Body of pancreas (tissue), 4 donors: ENCODE measurements around the gene TBC1D24.
"Not testable (repeated sequence)": the region's sequence is repeated elsewhere in the genome, so short reads cannot be mapped to it uniquely, and the experiment has no call there.

Experiments used
- CTCF ChIP-seq, 7 experiments: fragments of 450-650 bp in 4 of 7; fragments of 200-600 bp in 3 of 7; sonication (generic) in 3 of 7; IDR thresholded peaks; one replicate each; pipeline ENCODE4 v1.5.1; 2016 to 2019; ENCODE audit warnings: antibody characterized with exemption in 7 of 7
- POLR2A ChIP-seq, 3 donors: fragments of 450-650 bp; IDR thresholded peaks; one replicate each; pipeline ENCODE4 v1.6.1; 2016; ENCODE audit warnings: antibody characterized with exemption in 3 of 3, mild to moderate bottlenecking in 2 of 3

DNA sequence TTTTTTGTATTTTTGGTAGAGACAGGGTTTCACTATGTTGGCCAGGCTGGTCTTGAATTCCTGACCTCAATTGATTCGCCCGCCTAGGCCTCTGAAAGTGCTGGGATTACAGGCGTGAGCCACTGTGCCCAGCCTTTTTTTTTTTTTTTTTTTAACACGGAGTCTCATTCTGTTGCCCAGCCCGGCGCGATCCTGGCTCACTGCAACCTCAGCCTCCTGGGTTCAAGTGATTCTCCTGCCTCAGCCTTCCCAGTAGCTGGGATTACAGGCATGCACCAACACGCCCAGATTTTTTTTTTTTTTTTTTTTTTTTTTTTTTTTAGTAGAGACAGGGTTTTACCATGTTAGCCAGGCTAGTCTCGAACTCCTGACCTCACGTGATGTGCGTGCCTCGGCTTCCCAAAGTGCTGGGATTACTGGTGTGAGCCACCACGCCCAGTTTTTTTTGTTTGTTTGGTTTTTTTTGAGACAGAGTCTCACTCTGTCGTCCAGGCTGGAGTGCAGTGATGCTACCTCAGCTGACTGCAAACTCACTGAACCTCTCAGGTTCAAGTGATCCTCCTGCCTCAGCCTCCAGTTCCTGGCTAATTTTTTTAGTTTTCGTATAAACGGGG lies 58.3 kb downstream of the TBC1D24 start:
- not testable (repeated sequence) for TF ChIP-seq CTCF, POLR2A (IDR thresholded peaks at IDR 0.05)
